C4-2B (cell line): Measurements from ENCODE around the gene TTLL5.

Experiments used
- CTCF ChIP-seq: fragments of 450-650 bp; conservative IDR thresholded peaks from 2 replicates; pipeline ENCODE4 v1.5.1; 2017; ENCODE audit warnings: mild to moderate bottlenecking
- ZFX ChIP-seq: fragments of 450-650 bp; IDR thresholded peaks from 2 replicates; pipeline ENCODE4 v1.6.1; 2017

GRCh38 chr14:75627406-75627805, 33.6 kb upstream of the TTLL5 start:
- TF ChIP-seq CTCF = no peak
- no peak for TF ChIP-seq ZFX
